ENCODE data around the gene ABO.
"Not testable (repeated sequence)": the region's sequence is repeated elsewhere in the genome, so short reads cannot be mapped to it uniquely, and the experiment has no call there.

The ABO gene

GRCh38 chr9:133258061-133259015, 16.7 kb downstream of the ABO start:
- DNase-seq (ENCODE audit: insufficient read length) (no peak), FAIRE-seq (no peak)
- no peak for TF ChIP-seq POLR2A (IDR thresholded peaks at IDR 0.05; ENCODE audit: low read depth, low read length)
- no peak for TF ChIP-seq TAF1 (IDR thresholded peaks at IDR 0.05; ENCODE audit: borderline replicate concordance, low read depth, low read length)

- no peak for DNase-seq (ENCODE audit: insufficient read length)
- no peak for TF ChIP-seq POLR2AphosphoS5 (IDR thresholded peaks at IDR 0.05; ENCODE audit: low read depth, low read length)
- no peak for TF ChIP-seq POLR2A (IDR thresholded peaks at IDR 0.05; ENCODE audit: low read depth, low read length)
- no peak for TF ChIP-seq TAF1 (IDR thresholded peaks at IDR 0.05; ENCODE audit: borderline replicate concordance, low read depth, low read length)
- FAIRE-seq = no peak
Measured at GRCh38 chr9:133257465-133257956, 17.5 kb downstream of the ABO start.

GRCh38 chr9:133256686-133257091, 18.3 kb downstream of the ABO start:
- no peak for TF ChIP-seq TAF1 (IDR thresholded peaks at IDR 0.05; ENCODE audit: borderline replicate concordance, low read depth, low read length)
- TF ChIP-seq POLR2AphosphoS5 (IDR thresholded peaks at IDR 0.05; ENCODE audit: low read depth, low read length) = no peak
- no peak for TF ChIP-seq POLR2A (IDR thresholded peaks at IDR 0.05; ENCODE audit: low read depth, low read length)
- no peak for FAIRE-seq
- no peak for DNase-seq (ENCODE audit: insufficient read length)

- FAIRE-seq (no peak), DNase-seq (ENCODE audit: insufficient read length) (no peak)
- TF ChIP-seq TAF1 (IDR thresholded peaks at IDR 0.05; ENCODE audit: borderline replicate concordance, low read depth, low read length) (no peak), POLR2A (IDR thresholded peaks at IDR 0.05; ENCODE audit: low read depth, low read length) (no peak), POLR2AphosphoS5 (IDR thresholded peaks at IDR 0.05; ENCODE audit: low read depth, low read length) (no peak)
Measured at GRCh38 chr9:133256136-133256461, 18.9 kb downstream of the ABO start.

GRCh38 chr9:133255371-133256135, 19.4 kb downstream of the ABO start:
- FAIRE-seq (no peak), DNase-seq (ENCODE audit: insufficient read length) (no peak)
- TF ChIP-seq POLR2A (IDR thresholded peaks at IDR 0.05; ENCODE audit: low read depth, low read length) = no peak
- TF ChIP-seq TAF1 (IDR thresholded peaks at IDR 0.05; ENCODE audit: borderline replicate concordance, low read depth, low read length) = no peak
- no peak for TF ChIP-seq POLR2AphosphoS5 (IDR thresholded peaks at IDR 0.05; ENCODE audit: low read depth, low read length)

GRCh38 chr9:133254471-133254870, 20.5 kb downstream of the ABO start:
- FAIRE-seq (no peak), DNase-seq (ENCODE audit: insufficient read length) (no peak)
- TF ChIP-seq TAF1 (IDR thresholded peaks at IDR 0.05; ENCODE audit: borderline replicate concordance, low read depth, low read length) (no peak), POLR2AphosphoS5 (IDR thresholded peaks at IDR 0.05; ENCODE audit: low read depth, low read length) (no peak)

- DNase-seq (ENCODE audit: insufficient read length) (no peak), FAIRE-seq (no peak)
- TF ChIP-seq TAF1 (IDR thresholded peaks at IDR 0.05; ENCODE audit: borderline replicate concordance, low read depth, low read length) = no peak
- no peak for TF ChIP-seq POLR2A (IDR thresholded peaks at IDR 0.05; ENCODE audit: low read depth, low read length)
- TF ChIP-seq POLR2AphosphoS5 (IDR thresholded peaks at IDR 0.05; ENCODE audit: low read depth, low read length) = no peak
Measured at GRCh38 chr9:133253268-133253667, 21.7 kb downstream of the ABO start.

- FAIRE-seq (no peak), DNase-seq (ENCODE audit: insufficient read length) (no peak)
- TF ChIP-seq TAF1 (IDR thresholded peaks at IDR 0.05; ENCODE audit: borderline replicate concordance, low read depth, low read length) = no peak
- no peak for TF ChIP-seq POLR2AphosphoS5 (IDR thresholded peaks at IDR 0.05; ENCODE audit: low read depth, low read length)
- TF ChIP-seq POLR2A (IDR thresholded peaks at IDR 0.05; ENCODE audit: low read depth, low read length) = no peak
Measured at GRCh38 chr9:133252301-133253020, 22.5 kb downstream of the ABO start.

- FAIRE-seq (no peak), DNase-seq (ENCODE audit: insufficient read length) (no peak)
- TF ChIP-seq POLR2A (IDR thresholded peaks at IDR 0.05; ENCODE audit: low read depth, low read length) (no peak), TAF1 (IDR thresholded peaks at IDR 0.05; ENCODE audit: borderline replicate concordance, low read depth, low read length) (no peak), POLR2AphosphoS5 (IDR thresholded peaks at IDR 0.05; ENCODE audit: low read depth, low read length) (no peak)
Measured at GRCh38 chr9:133251773-133252172, 23.2 kb downstream of the ABO start.

GRCh38 chr9:133251221-133251620, 23.8 kb downstream of the ABO start:
- FAIRE-seq; DNase-seq (ENCODE audit: insufficient read length): not testable (repeated sequence)

- FAIRE-seq = no peak
- DNase-seq (ENCODE audit: insufficient read length) = no peak
- TF ChIP-seq TAF1 (IDR thresholded peaks at IDR 0.05; ENCODE audit: borderline replicate concordance, low read depth, low read length) (no peak), POLR2AphosphoS5 (IDR thresholded peaks at IDR 0.05; ENCODE audit: low read depth, low read length) (no peak), POLR2A (IDR thresholded peaks at IDR 0.05; ENCODE audit: low read depth, low read length) (no peak)
Measured at GRCh38 chr9:133250741-133251170, 24.2 kb downstream of the ABO start.
